Measurements from ENCODE around the gene ADAM30. TPM values are rescaled to one million over a fixed set of nuclear protein-coding genes. Genes with fewer than 3 reads are reported as not detected.

The ADAM30 gene
- not detected for polyA plus RNA-seq (2013, experiment 1 of 2; ENCODE audit: insufficient read length)
- polyA plus RNA-seq (2013, experiment 2 of 2; ENCODE audit: insufficient read length), result not detected

GRCh38 chr1:119896303-119896702 lies at the start of gene ADAM30:
Gene ADAM30 (minus strand): TSS chr1:119896515. CDS start chr1:119896336, 179 bp downstream.
- DNase-seq, result no peak

- DNase-seq, result peak; percentile 40
Observed at GRCh38 chr1:119943216-119943615, 46.9 kb upstream of the ADAM30 start.

GRCh38 chr1:119941392-119941791 lies 45.1 kb upstream of the ADAM30 start:
- DNase-seq, result no peak

GRCh38 chr1:119940697-119941096 lies 44.4 kb upstream of the ADAM30 start:
- no peak for DNase-seq

GRCh38 chr1:119937198-119937597 lies 40.9 kb upstream of the ADAM30 start:
- DNase-seq, result no peak

GRCh38 chr1:119935915-119936314 lies 39.6 kb upstream of the ADAM30 start:
- no peak for DNase-seq

GRCh38 chr1:119935373-119935772 lies 39.1 kb upstream of the ADAM30 start:
- no peak for DNase-seq

GRCh38 chr1:119933397-119933796 lies 37.1 kb upstream of the ADAM30 start:
- DNase-seq, result no peak

- DNase-seq, result no peak
Observed at GRCh38 chr1:119929643-119930315, 33.5 kb upstream of the ADAM30 start.

- no peak for DNase-seq
Observed at GRCh38 chr1:119926553-119926952, 30.2 kb upstream of the ADAM30 start.

GRCh38 chr1:119924948-119925898 lies 28.9 kb upstream of the ADAM30 start:
- DNase-seq, result no peak

- DNase-seq, result no peak
Observed at GRCh38 chr1:119920104-119920968, 24.0 kb upstream of the ADAM30 start.

GRCh38 chr1:119919241-119919640 lies 22.9 kb upstream of the ADAM30 start:
- no peak for DNase-seq

- no peak for DNase-seq
Observed at GRCh38 chr1:119918301-119918700, 22.0 kb upstream of the ADAM30 start.

GRCh38 chr1:119917304-119918055 lies 21.2 kb upstream of the ADAM30 start:
- DNase-seq, result no peak

GRCh38 chr1:119915517-119915916 lies 19.2 kb upstream of the ADAM30 start:
- DNase-seq, result no peak

- peak; percentile 17 for DNase-seq
Observed at GRCh38 chr1:119914071-119914470, 17.8 kb upstream of the ADAM30 start.

GRCh38 chr1:119912963-119913362 lies 16.6 kb upstream of the ADAM30 start:
- DNase-seq, result no peak

- DNase-seq, result no peak
Observed at GRCh38 chr1:119911775-119912174, 15.5 kb upstream of the ADAM30 start.

GRCh38 chr1:119910618-119911017 lies 14.3 kb upstream of the ADAM30 start:
- no peak for DNase-seq

GRCh38 chr1:119909890-119910596 lies 13.7 kb upstream of the ADAM30 start:
- no peak for DNase-seq
